ENCODE results near the gene DEPDC1B.

DEPDC1B gene

GRCh38 chr5:60551829-60552228 is 148.1 kb downstream of the DEPDC1B start:
- TF ChIP-seq, protein P1, sequence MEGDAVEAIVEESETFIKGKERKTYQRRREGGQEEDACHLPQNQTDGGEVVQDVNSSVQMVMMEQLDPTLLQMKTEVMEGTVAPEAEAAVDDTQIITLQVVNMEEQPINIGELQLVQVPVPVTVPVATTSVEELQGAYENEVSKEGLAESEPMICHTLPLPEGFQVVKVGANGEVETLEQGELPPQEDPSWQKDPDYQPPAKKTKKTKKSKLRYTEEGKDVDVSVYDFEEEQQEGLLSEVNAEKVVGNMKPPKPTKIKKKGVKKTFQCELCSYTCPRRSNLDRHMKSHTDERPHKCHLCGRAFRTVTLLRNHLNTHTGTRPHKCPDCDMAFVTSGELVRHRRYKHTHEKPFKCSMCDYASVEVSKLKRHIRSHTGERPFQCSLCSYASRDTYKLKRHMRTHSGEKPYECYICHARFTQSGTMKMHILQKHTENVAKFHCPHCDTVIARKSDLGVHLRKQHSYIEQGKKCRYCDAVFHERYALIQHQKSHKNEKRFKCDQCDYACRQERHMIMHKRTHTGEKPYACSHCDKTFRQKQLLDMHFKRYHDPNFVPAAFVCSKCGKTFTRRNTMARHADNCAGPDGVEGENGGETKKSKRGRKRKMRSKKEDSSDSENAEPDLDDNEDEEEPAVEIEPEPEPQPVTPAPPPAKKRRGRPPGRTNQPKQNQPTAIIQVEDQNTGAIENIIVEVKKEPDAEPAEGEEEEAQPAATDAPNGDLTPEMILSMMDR (IDR thresholded peaks at IDR 0.05; ENCODE audit: insufficient read depth, low read depth, low read length, missing control alignments) = no peak
- H3K4me3 ChIP-seq (ENCODE audit: low read length) = no peak overlapping the region
- no peak for DNase-seq (ENCODE audit: low read depth)

GRCh38 chr5:60551250-60551649 is 148.7 kb downstream of the DEPDC1B start:
- TF ChIP-seq, protein P1 (IDR thresholded peaks at IDR 0.05; ENCODE audit: insufficient read depth, low read depth, low read length, missing control alignments) = no peak
- DNase-seq (ENCODE audit: low read depth) = no peak
- H3K4me3 ChIP-seq (ENCODE audit: low read length) = no peak overlapping the region

GRCh38 chr5:60550311-60550710 is 149.7 kb downstream of the DEPDC1B start:
- no peak overlapping the region for H3K4me3 ChIP-seq (ENCODE audit: low read length)
- TF ChIP-seq, protein P1 (IDR thresholded peaks at IDR 0.05; ENCODE audit: insufficient read depth, low read depth, low read length, missing control alignments) = no peak
- no peak for DNase-seq (ENCODE audit: low read depth)

GRCh38 chr5:60549841-60550240 is 150.1 kb downstream of the DEPDC1B start:
- TF ChIP-seq, protein P1 (IDR thresholded peaks at IDR 0.05; ENCODE audit: insufficient read depth, low read depth, low read length, missing control alignments) = no peak
- no peak overlapping the region for H3K4me3 ChIP-seq (ENCODE audit: low read length)
- no peak for DNase-seq (ENCODE audit: low read depth)
